HepG2 (cell line): ENCODE data around the gene TMEM117. TPM values are rescaled to one million over a fixed set of nuclear protein-coding genes. Genes with fewer than 3 reads are reported as not detected.

Source experiments
- ARNTL ChIP-seq: sonication (generic); formaldehyde crosslinking; IDR thresholded peaks from 2 replicates; pipeline ENCODE4 v1.4.0; 2020; ENCODE audit warnings: mild to moderate bottlenecking, missing genetic modification reagents
- GATAD2A ChIP-seq: IDR thresholded peaks from 2 replicates; pipeline ENCODE4 v1.6.1; 2016
- MLXIP ChIP-seq: sonication (generic); formaldehyde crosslinking; IDR thresholded peaks from 2 replicates; pipeline ENCODE4 v1.9.0; 2021; ENCODE audit warnings: missing genetic modification reagents, borderline replicate concordance
- MTERF4 ChIP-seq: sonication (generic); formaldehyde crosslinking; IDR thresholded peaks from 2 replicates; pipeline ENCODE4 v1.8.0; 2023; ENCODE audit warnings: mild to moderate bottlenecking, missing genetic modification reagents
- MXI1 ChIP-seq: IDR thresholded peaks from 3 replicates; pipeline ENCODE4 v1.6.1; 2012; ENCODE audit warnings: low read depth, low read length, inconsistent platforms, borderline replicate concordance
- SKI ChIP-seq: fragments of 450-650 bp; IDR thresholded peaks from one replicate; pipeline ENCODE4 v1.6.1; 2018; ENCODE audit warnings: mild to moderate bottlenecking; ENCODE audit not compliant: partially characterized antibody
- TCF7L2 ChIP-seq: IDR thresholded peaks from 2 replicates; pipeline ENCODE4 v1.6.1; 2011; ENCODE audit warnings: mild to moderate bottlenecking, low read depth, low read length, moderate library complexity
- TSC22D2 ChIP-seq: sonication (generic); formaldehyde crosslinking; IDR thresholded peaks from 2 replicates; pipeline ENCODE4 v1.5.1; 2020; ENCODE audit warnings: missing genetic modification reagents, mild to moderate bottlenecking, borderline replicate concordance
- ZBTB40 ChIP-seq, 2 experiments: fragments of 450-650 bp in 1 of 2; sonication (generic) in 1 of 2; formaldehyde crosslinking in 1 of 2; IDR thresholded peaks; 2 replicates each; pipeline versions ENCODE4 v1.6.1 to v1.8.0; 2016 to 2022; ENCODE audit warnings: antibody characterized with exemption in 1 of 2, mild to moderate bottlenecking in 1 of 2, missing genetic modification reagents in 1 of 2
- ZFYVE20 ChIP-seq: sonication (generic); formaldehyde crosslinking; IDR thresholded peaks from 2 replicates; pipeline ENCODE4 v1.8.0; 2023; ENCODE audit warnings: low read depth, mild to moderate bottlenecking, moderate library complexity, missing genetic modification reagents, borderline replicate concordance
- ZKSCAN8 ChIP-seq: IDR thresholded peaks from 2 replicates; pipeline ENCODE4 v1.6.1; 2016; ENCODE audit warnings: borderline replicate concordance, missing genetic modification reagents, missing compliant biosample characterization
- ZNF260 ChIP-seq: sonication (generic); formaldehyde crosslinking; IDR thresholded peaks from 2 replicates; pipeline ENCODE4 v1.4.0; 2020; ENCODE audit warnings: missing genetic modification reagents, low read depth, mild to moderate bottlenecking, borderline replicate concordance
- ZNF282 ChIP-seq: fragments of 450-650 bp; IDR thresholded peaks from 2 replicates; pipeline ENCODE4 v1.6.1; 2018; ENCODE audit not compliant: partially characterized antibody
- ZNF567 ChIP-seq: sonication (generic); formaldehyde crosslinking; IDR thresholded peaks from 2 replicates; pipeline ENCODE4 v1.8.1; 2023; ENCODE audit warnings: mild to moderate bottlenecking, missing genetic modification reagents, borderline replicate concordance
- ZNF720 ChIP-seq: sonication (generic); formaldehyde crosslinking; IDR thresholded peaks from 2 replicates; pipeline ENCODE4 v1.4.0; 2020; ENCODE audit warnings: missing genetic modification reagents
- polyA plus RNA-seq, 8 experiments: library from polyadenylated mRNA; depleted of rRNA in 3 of 8; stranded (reverse) in 7 of 8; unstranded in 1 of 8; fragments of >200 nt; fragmentation: Illumina TruSeq in 4 of 8; extraction: Trizol in 4 of 8; gene quantifications; 2 replicates each; pipeline versions ENCODE4 v1.2.1 to v1.2.3, GENCODE V29; 2011 to 2016; ENCODE audit warnings: low read depth in 4 of 8, missing spikeins in 1 of 8, mixed read lengths in 1 of 8; ENCODE audit not compliant: insufficient read depth in 1 of 8
- total RNA-seq, 5 experiments: library from RNA; depleted of rRNA; stranded (reverse); fragments of >200 nt; fragmentation: Illumina TruSeq; extraction: Trizol; gene quantifications; 2 replicates each; pipeline ENCODE4 v1.2.3, GENCODE V29; 2016; ENCODE audit warnings: low read depth in 1 of 5

TMEM117 gene
- total and polyA plus RNA-seq, 2 of the 13 experiments (the other 11 are each of a cell fraction or from before 2014, with no cell fraction given): 2.8 to 8.5 TPM

- TF ChIP-seq ZBTB40 (IDR thresholded peaks at IDR 0.05): no peak
- no peak for TF ChIP-seq ZBTB40 (CRISPR knock-in tag; IDR thresholded peaks at IDR 0.05)
- TF ChIP-seq ZNF720 (CRISPR knock-in tag): no peak
- no peak for TF ChIP-seq TCF7L2
- no peak for TF ChIP-seq ZNF567
- TF ChIP-seq MTERF4 (CRISPR knock-in tag): no peak
- TF ChIP-seq GATAD2A (CRISPR knock-in tag): no peak
- no peak for TF ChIP-seq ARNTL (CRISPR knock-in tag)
- no peak for TF ChIP-seq ZNF282
- no peak for TF ChIP-seq TSC22D2 (CRISPR knock-in tag)
- no peak for TF ChIP-seq ZFYVE20 (CRISPR knock-in tag)
- TF ChIP-seq ZKSCAN8 (CRISPR knock-in tag): no peak
- TF ChIP-seq MLXIP (CRISPR knock-in tag): no peak
- peak; percentile 60; the same call in 1 of the 3 replicates for TF ChIP-seq MXI1
- no peak for TF ChIP-seq ZNF260 (CRISPR knock-in tag)
- peak; percentile 71 for TF ChIP-seq SKI
Observed at GRCh38 chr12:43805860-43806736, 29.8 kb upstream of the TMEM117 start, which contains the start of gene TWF1 (continued).
